Esophagus muscularis mucosa (tissue), 4 donors: ENCODE measurements around the gene ABCC8.

Experiments
- EP300 ChIP-seq: sonication (generic); formaldehyde crosslinking; IDR thresholded peaks from one replicate; pipeline ENCODE4 v1.6.1; 2017; ENCODE audit warnings: antibody characterized with exemption
- POLR2AphosphoS5 ChIP-seq, 2 donors: sonication (generic); formaldehyde crosslinking; IDR thresholded peaks; one replicate each; pipeline ENCODE4 v1.6.1; 2017; ENCODE audit warnings: antibody characterized with exemption in 2 of 2
- TF ChIP-seq, protein P1 (sequence below), 3 experiments: fragments of 200-600 bp in 2 of 3; fragments of 450-650 bp in 1 of 3; sonication (generic) in 2 of 3; IDR thresholded peaks; one replicate each; pipeline ENCODE4 v1.5.1; 2017 to 2019; ENCODE audit warnings: antibody characterized with exemption in 3 of 3, mild to moderate bottlenecking in 2 of 3, moderate library complexity in 1 of 3

- TF ChIP-seq, protein P1, sequence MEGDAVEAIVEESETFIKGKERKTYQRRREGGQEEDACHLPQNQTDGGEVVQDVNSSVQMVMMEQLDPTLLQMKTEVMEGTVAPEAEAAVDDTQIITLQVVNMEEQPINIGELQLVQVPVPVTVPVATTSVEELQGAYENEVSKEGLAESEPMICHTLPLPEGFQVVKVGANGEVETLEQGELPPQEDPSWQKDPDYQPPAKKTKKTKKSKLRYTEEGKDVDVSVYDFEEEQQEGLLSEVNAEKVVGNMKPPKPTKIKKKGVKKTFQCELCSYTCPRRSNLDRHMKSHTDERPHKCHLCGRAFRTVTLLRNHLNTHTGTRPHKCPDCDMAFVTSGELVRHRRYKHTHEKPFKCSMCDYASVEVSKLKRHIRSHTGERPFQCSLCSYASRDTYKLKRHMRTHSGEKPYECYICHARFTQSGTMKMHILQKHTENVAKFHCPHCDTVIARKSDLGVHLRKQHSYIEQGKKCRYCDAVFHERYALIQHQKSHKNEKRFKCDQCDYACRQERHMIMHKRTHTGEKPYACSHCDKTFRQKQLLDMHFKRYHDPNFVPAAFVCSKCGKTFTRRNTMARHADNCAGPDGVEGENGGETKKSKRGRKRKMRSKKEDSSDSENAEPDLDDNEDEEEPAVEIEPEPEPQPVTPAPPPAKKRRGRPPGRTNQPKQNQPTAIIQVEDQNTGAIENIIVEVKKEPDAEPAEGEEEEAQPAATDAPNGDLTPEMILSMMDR (IDR thresholded peaks at IDR 0.05), result no peak
- TF ChIP-seq POLR2AphosphoS5 (IDR thresholded peaks at IDR 0.05) (no peak), EP300 (no peak)
Measured at GRCh38 chr11:17477361-17477760, 716 bp upstream of the ABCC8 start.
